RWPE1 (cell line): ENCODE results near the gene ADAMTS6.

Source experiments
- CTCF ChIA-PET: fragments of 350-600 bp; sonication (Branson Sonifier 250); formaldehyde crosslinking; extraction: SDS; loops from one replicate; lab custom pipeline; 2021; lab: Yijun Ruan, JAX
- POLR2A ChIA-PET: fragments of 400-600 bp; formaldehyde crosslinking; extraction: SDS; loops from one replicate; lab custom pipeline; 2020; ENCODE audit warnings: antibody characterized with exemption; ENCODE audit not compliant: low non-redundant PET; lab: Yijun Ruan, JAX
- DNase-seq: peaks from one replicate; pipeline ENCODE4 v3.0.0; 2012; ENCODE audit warnings: low spot score
- H3K27ac ChIP-seq: fragments of 450-650 bp; 2 replicates; pipeline ENCODE4 v1.5.1; 2017
- TF ChIP-seq, protein P1 (sequence below): fragments of 450-650 bp; conservative IDR thresholded peaks from 2 replicates; pipeline ENCODE4 v1.5.1; 2017; ENCODE audit warnings: low read depth, mild to moderate bottlenecking

ADAMTS6 gene

GRCh38 chr5:65157906-65158603 lies 323.7 kb downstream of the ADAMTS6 start:
- ChIA-PET CTCF (interaction anchor here (0.6 kb wide), 1 partner anchor 78 kb away, joined by 3 read pairs; no protein-coding TSS in a partner anchor), POLR2A (no interaction called here)
- TF ChIP-seq, protein P1, sequence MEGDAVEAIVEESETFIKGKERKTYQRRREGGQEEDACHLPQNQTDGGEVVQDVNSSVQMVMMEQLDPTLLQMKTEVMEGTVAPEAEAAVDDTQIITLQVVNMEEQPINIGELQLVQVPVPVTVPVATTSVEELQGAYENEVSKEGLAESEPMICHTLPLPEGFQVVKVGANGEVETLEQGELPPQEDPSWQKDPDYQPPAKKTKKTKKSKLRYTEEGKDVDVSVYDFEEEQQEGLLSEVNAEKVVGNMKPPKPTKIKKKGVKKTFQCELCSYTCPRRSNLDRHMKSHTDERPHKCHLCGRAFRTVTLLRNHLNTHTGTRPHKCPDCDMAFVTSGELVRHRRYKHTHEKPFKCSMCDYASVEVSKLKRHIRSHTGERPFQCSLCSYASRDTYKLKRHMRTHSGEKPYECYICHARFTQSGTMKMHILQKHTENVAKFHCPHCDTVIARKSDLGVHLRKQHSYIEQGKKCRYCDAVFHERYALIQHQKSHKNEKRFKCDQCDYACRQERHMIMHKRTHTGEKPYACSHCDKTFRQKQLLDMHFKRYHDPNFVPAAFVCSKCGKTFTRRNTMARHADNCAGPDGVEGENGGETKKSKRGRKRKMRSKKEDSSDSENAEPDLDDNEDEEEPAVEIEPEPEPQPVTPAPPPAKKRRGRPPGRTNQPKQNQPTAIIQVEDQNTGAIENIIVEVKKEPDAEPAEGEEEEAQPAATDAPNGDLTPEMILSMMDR, result no peak
- no peak for DNase-seq
- no peak overlapping the region for H3K27ac ChIP-seq

GRCh38 chr5:65156933-65157332 lies 324.8 kb downstream of the ADAMTS6 start:
- ChIA-PET CTCF (no interaction called here), POLR2A (no interaction called here)
- TF ChIP-seq, protein P1, result no peak
- DNase-seq, result no peak
- no peak overlapping the region for H3K27ac ChIP-seq

GRCh38 chr5:65152131-65152530 lies 329.6 kb downstream of the ADAMTS6 start:
- CTCF ChIA-PET, result interaction anchor here (0.6 kb wide), 1 partner anchor 45 kb away, joined by 3 read pairs; no protein-coding TSS in a partner anchor
- no peak overlapping the region for H3K27ac ChIP-seq
- no peak for DNase-seq
- POLR2A ChIA-PET, result no interaction called here
- TF ChIP-seq, protein P1, result no peak

GRCh38 chr5:65151614-65152013 lies 330.1 kb downstream of the ADAMTS6 start:
- TF ChIP-seq, protein P1, result no peak
- CTCF ChIA-PET, result interaction anchor here (0.6 kb wide), 1 partner anchor 44 kb away, joined by 3 read pairs; no protein-coding TSS in a partner anchor
- no peak for DNase-seq
- POLR2A ChIA-PET, result no interaction called here
- no peak overlapping the region for H3K27ac ChIP-seq

GRCh38 chr5:65150599-65151304 lies 331.0 kb downstream of the ADAMTS6 start:
- DNase-seq, result no peak
- POLR2A ChIA-PET, result no interaction called here
- TF ChIP-seq, protein P1, result no peak
- CTCF ChIA-PET, result no interaction called here
- no peak overlapping the region for H3K27ac ChIP-seq

- H3K27ac ChIP-seq, result no peak overlapping the region
- ChIA-PET CTCF (interaction anchor here (0.6 kb wide), 1 partner anchor 479 kb away, joined by 3 read pairs; no protein-coding TSS in a partner anchor), POLR2A (no interaction called here)
- DNase-seq, result no peak
- TF ChIP-seq, protein P1, result no peak
Measured at GRCh38 chr5:65149827-65150226, 331.9 kb downstream of the ADAMTS6 start.
